CD14-positive monocyte (primary cell): ENCODE data around the gene SSTR5. TPM values are rescaled to one million over a fixed set of nuclear protein-coding genes. Genes with fewer than 3 reads are reported as not detected.

Experiments
- DNase-seq, 3 donors: peaks; one replicate each; pipeline ENCODE4 v3.0.0-alpha.2; 2011 to 2022
- H2AFZ ChIP-seq: 2 replicates; pipeline ENCODE4 v1.6.0; 2012; ENCODE audit warnings: mild to moderate bottlenecking, low read depth, low read length, inconsistent platforms; ENCODE audit not compliant: insufficient read depth, poor library complexity, severe bottlenecking
- H3K27ac ChIP-seq, 2 donors: 1 replicate in 1 of 2; 2 replicates in 1 of 2; pipeline ENCODE4 v1.5.1; 2012 to 2013; ENCODE audit warnings: low read length in 2 of 2, control low read depth in 1 of 2, inconsistent platforms in 1 of 2, low read depth in 1 of 2, mild to moderate bottlenecking in 1 of 2
- H3K27me3 ChIP-seq, 2 donors: one replicate each; pipeline versions ENCODE4 v1.6.0 to v1.6.1; 2011 to 2013; ENCODE audit warnings: low read length in 2 of 2; ENCODE audit not compliant: control insufficient read depth in 2 of 2, insufficient read depth in 2 of 2
- H3K36me3 ChIP-seq, 2 donors: replicated peaks in 1 of 2; 1 replicate in 1 of 2; 2 replicates in 1 of 2; pipeline versions ENCODE4 v1.5.1 to v1.6.1; 2012 to 2013; ENCODE audit warnings: low read length in 2 of 2, control low read depth in 1 of 2, inconsistent platforms in 1 of 2, mild to moderate bottlenecking in 1 of 2; ENCODE audit not compliant: insufficient read depth in 2 of 2, control insufficient read depth in 1 of 2
- H3K4me1 ChIP-seq, 2 donors: 1 replicate in 1 of 2; 2 replicates in 1 of 2; pipeline versions ENCODE4 v1.5.1 to v1.6.1; 2012 to 2013; ENCODE audit warnings: low read length in 2 of 2, control low read depth in 1 of 2, inconsistent platforms in 1 of 2, mild to moderate bottlenecking in 1 of 2, moderate library complexity in 1 of 2; ENCODE audit not compliant: insufficient read depth in 2 of 2, control insufficient read depth in 1 of 2
- H3K4me2 ChIP-seq: replicated peaks from 2 replicates; pipeline ENCODE3; 2012; ENCODE audit warnings: low read length, moderate library complexity, mild to moderate bottlenecking; ENCODE audit not compliant: poor library complexity, severe bottlenecking; ENCODE audit errors: extremely low read depth
- H3K4me3 ChIP-seq, 3 experiments: fragments of 200-600 bp in 1 of 3; sonication (generic) in 1 of 3; replicated peaks in 1 of 3; 1 replicate in 2 of 3; 2 replicates in 1 of 3; pipeline ENCODE4 v1.5.1; 2011 to 2013; ENCODE audit warnings: low read length in 3 of 3, mild to moderate bottlenecking in 3 of 3, control low read depth in 2 of 3, low read depth in 2 of 3, inconsistent platforms in 1 of 3, moderate library complexity in 1 of 3
- H3K79me2 ChIP-seq: 2 replicates; pipeline ENCODE4 v1.6.0; 2012; ENCODE audit warnings: mild to moderate bottlenecking, control low read depth, inconsistent platforms, low read length, moderate library complexity; ENCODE audit not compliant: insufficient read depth
- H3K9ac ChIP-seq: 2 replicates; pipeline ENCODE4 v1.6.0; 2017; ENCODE audit warnings: low read length, mild to moderate bottlenecking; ENCODE audit not compliant: insufficient read depth, poor library complexity, severe bottlenecking
- H3K9me3 ChIP-seq, 2 donors: replicated peaks in 1 of 2; 1 replicate in 1 of 2; 2 replicates in 1 of 2; pipeline versions ENCODE4 v1.5.1 to v1.6.1; 2012 to 2013; ENCODE audit warnings: low read length in 2 of 2, control low read depth in 1 of 2; ENCODE audit not compliant: control insufficient read depth in 1 of 2, insufficient read depth in 1 of 2
- H4K20me1 ChIP-seq: 2 replicates; pipeline ENCODE4 v1.6.0; 2012; ENCODE audit warnings: mild to moderate bottlenecking, low read length, control low read depth, moderate library complexity; ENCODE audit not compliant: insufficient read depth
- H3K27ac Mint-ChIP-seq, 7 donors: one replicate each; pipeline ENCODE4 v1.8.0; 2020; ENCODE audit warnings: mild to moderate bottlenecking in 7 of 7, mixed read lengths in 7 of 7, moderate library complexity in 6 of 7, inconsistent platforms in 2 of 7
- H3K27me3 Mint-ChIP-seq, 3 donors: one replicate each; pipeline ENCODE4 v1.8.0; 2021 to 2022; ENCODE audit warnings: low read depth in 3 of 3, mild to moderate bottlenecking in 3 of 3, mixed read lengths in 3 of 3, moderate library complexity in 3 of 3, inconsistent platforms in 1 of 3
- H3K36me3 Mint-ChIP-seq, 2 donors: one replicate each; pipeline ENCODE4 v1.8.0; 2020; ENCODE audit warnings: mixed read lengths in 2 of 2, inconsistent platforms in 1 of 2, mild to moderate bottlenecking in 1 of 2
- H3K4me1 Mint-ChIP-seq: one replicate; pipeline ENCODE4 v1.8.0; 2020; ENCODE audit warnings: mild to moderate bottlenecking, mixed read lengths
- H3K4me3 Mint-ChIP-seq, 2 donors: one replicate each; pipeline ENCODE4 v1.8.0; 2020; ENCODE audit warnings: mild to moderate bottlenecking in 2 of 2, mixed read lengths in 2 of 2, moderate library complexity in 1 of 2
- H3K9me3 Mint-ChIP-seq, 7 donors: one replicate each; pipeline ENCODE4 v1.8.0; 2020 to 2022; ENCODE audit warnings: mixed read lengths in 7 of 7, mild to moderate bottlenecking in 6 of 7, moderate library complexity in 6 of 7, inconsistent platforms in 2 of 7
- WGBS: methylation state at CpG from one replicate; pipeline ENCODE4 v1.1.5; 2013; ENCODE audit warnings: missing lambda C conversion rate; ENCODE audit not compliant: insufficient coverage; 5-methylcytosine and 5-hydroxymethylcytosine counted together
- intact Hi-C, 2 donors: fragments of 100-400 bp; cut with micrococcal nuclease; formaldehyde crosslinking; loops; one replicate each; pipeline versions ENCODE4 v1.15.0 to v1.15.1; 2023
- polyA plus RNA-seq, 3 donors: library from polyadenylated mRNA; depleted of rRNA in 1 of 3; unstranded in 2 of 3; stranded (reverse) in 1 of 3; fragments of 300-500 nt in 2 of 3; fragments of >200 nt in 1 of 3; fragmentation: Illumina TruSeq in 2 of 3; gene quantifications; 1 replicate in 2 of 3; 2 replicates in 1 of 3; pipeline ENCODE4 v1.2.3, GENCODE V29; 2012 to 2021
- TF ChIP-seq, protein P1 (sequence below): fragments of 200-600 bp; IDR thresholded peaks from one replicate; pipeline ENCODE4 v1.8.0; 2022; ENCODE audit warnings: antibody characterized with exemption, mild to moderate bottlenecking

Gene SSTR5
- polyA plus RNA-seq, 3 donors, result not detected

DNA sequence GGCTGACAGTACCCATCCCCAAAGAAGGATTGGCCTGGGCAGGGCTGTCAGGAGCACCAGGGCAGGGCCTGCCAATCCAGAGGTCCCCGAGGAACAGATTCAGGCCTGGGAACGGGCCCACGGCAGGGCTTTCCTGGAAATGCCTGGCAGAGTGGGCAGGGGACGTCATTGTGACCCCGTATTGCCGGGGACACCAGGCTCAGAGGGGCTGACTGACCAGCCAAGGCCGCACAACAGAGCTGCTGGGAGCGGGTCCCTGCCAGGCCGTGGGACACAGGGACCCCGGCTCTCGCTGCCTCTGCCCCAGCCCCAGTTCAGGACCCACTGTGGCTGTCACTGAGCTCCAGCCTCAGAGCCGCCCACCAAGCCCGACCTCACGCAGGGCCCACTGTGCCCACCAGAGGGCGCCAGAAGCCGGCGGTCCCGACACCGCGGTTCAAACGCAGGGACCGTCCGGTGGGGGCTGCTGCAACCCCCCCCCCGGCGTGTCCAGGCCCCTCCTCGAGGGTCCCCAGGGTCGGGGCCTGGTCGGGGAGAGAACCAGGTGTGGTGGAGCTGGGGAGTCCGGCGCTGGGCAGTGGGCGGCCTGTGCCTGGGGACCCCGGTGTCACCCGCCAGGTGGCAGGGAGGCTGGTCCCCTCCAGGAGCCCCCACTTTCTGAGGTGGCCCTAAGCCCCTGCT, 15.2 kb upstream of the SSTR5 start:
- no peak overlapping the region for H3K4me3 ChIP-seq
- Mint-ChIP-seq H3K27ac (no peak overlapping the region), H3K4me1 (no peaks in the 10 kb centered on the region), H3K9me3 (peaks cover 9 to 26% (median 13%) of the 10 kb centered on the region in 7 donors), H3K27me3 (peaks cover 4 to 11% (median 4%) of the 10 kb centered on the region in 3 donors), H3K36me3 (no peaks in the 10 kb centered on the region), H3K4me3 (no peak overlapping the region)
- intact Hi-C loops, result no loop called here
- TF ChIP-seq, protein P1, sequence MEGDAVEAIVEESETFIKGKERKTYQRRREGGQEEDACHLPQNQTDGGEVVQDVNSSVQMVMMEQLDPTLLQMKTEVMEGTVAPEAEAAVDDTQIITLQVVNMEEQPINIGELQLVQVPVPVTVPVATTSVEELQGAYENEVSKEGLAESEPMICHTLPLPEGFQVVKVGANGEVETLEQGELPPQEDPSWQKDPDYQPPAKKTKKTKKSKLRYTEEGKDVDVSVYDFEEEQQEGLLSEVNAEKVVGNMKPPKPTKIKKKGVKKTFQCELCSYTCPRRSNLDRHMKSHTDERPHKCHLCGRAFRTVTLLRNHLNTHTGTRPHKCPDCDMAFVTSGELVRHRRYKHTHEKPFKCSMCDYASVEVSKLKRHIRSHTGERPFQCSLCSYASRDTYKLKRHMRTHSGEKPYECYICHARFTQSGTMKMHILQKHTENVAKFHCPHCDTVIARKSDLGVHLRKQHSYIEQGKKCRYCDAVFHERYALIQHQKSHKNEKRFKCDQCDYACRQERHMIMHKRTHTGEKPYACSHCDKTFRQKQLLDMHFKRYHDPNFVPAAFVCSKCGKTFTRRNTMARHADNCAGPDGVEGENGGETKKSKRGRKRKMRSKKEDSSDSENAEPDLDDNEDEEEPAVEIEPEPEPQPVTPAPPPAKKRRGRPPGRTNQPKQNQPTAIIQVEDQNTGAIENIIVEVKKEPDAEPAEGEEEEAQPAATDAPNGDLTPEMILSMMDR, result peak; percentile 80
- H3K4me1 ChIP-seq, result no peaks in the 10 kb centered on the region
- H3K27me3 ChIP-seq, result no peaks in the 10 kb centered on the region
- H3K9me3 ChIP-seq, result peaks cover 0 to 24% of the 10 kb centered on the region in 2 donors
- H4K20me1 ChIP-seq, result no peaks in the 10 kb centered on the region
- no peaks in the 10 kb centered on the region for H3K36me3 ChIP-seq
- H2AFZ ChIP-seq, result no peak overlapping the region
- H3K4me2 ChIP-seq, result no peak overlapping the region
- WGBS, result 28% methylated on average over 31 of the region's 33 CpGs
- peak in 1 of 3 donors; percentile 8 for DNase-seq
- no peak overlapping the region for H3K27ac ChIP-seq
- no peaks in the 10 kb centered on the region for H3K79me2 ChIP-seq
- H3K9ac ChIP-seq, result no peak overlapping the region

DNA sequence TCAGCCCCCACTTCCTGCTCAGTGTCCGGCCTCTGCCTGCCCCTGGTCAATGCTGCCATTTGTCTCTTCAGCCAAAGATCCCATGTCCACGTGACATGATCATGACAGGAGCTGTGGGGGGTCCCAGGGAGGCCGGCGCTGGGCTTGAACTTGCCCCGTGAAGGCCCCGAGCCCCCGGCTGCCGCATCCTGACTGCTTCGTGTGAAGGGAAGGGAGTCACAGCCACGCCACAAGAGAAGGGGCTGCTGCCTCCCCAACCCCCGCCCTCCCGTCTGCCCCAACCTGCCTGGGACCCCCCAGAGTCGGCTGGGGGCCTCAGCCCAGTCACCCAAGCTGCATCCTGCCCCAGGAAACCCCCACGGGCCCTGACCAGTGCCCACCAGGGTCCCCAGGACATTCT, 14.3 kb upstream of the SSTR5 start:
- no peak overlapping the region for H3K9ac ChIP-seq
- no peaks in the 10 kb centered on the region for H4K20me1 ChIP-seq
- H3K27ac ChIP-seq, result no peak overlapping the region
- H3K79me2 ChIP-seq, result no peaks in the 10 kb centered on the region
- peaks cover 4 to 15% (median 4%) of the 10 kb centered on the region in 3 donors for H3K27me3 Mint-ChIP-seq
- peaks cover 0 to 24% of the 10 kb centered on the region in 2 donors for H3K9me3 ChIP-seq
- H3K36me3 Mint-ChIP-seq, result no peaks in the 10 kb centered on the region
- no peak overlapping the region for H3K4me3 ChIP-seq
- H3K4me3 Mint-ChIP-seq, result no peak overlapping the region
- intact Hi-C loops, result no loop called here
- WGBS, result 53% methylated on average over 11 of the region's 14 CpGs
- no peaks in the 10 kb centered on the region for H3K36me3 ChIP-seq
- no peaks in the 10 kb centered on the region for H3K4me1 Mint-ChIP-seq
- no peak overlapping the region for H3K27ac Mint-ChIP-seq
- no peak overlapping the region for H2AFZ ChIP-seq
- peaks cover 9 to 26% (median 13%) of the 10 kb centered on the region in 7 donors for H3K9me3 Mint-ChIP-seq
- no peak overlapping the region for H3K4me2 ChIP-seq
- H3K4me1 ChIP-seq, result no peaks in the 10 kb centered on the region
- TF ChIP-seq, protein P1, result no peak
- no peak for DNase-seq
- H3K27me3 ChIP-seq, result no peaks in the 10 kb centered on the region
